HG02885 (cell line): Measurements from ENCODE around the gene FMN1.
A peak's percentile ranks its signal among the peaks of the same experiment; 100 is the strongest.

ENCODE experiments used
- ATAC-seq: cut with Tn5 transposase; IDR thresholded peaks from one replicate; pipeline ENCODE4 v1.9.1; 2021; ENCODE audit warnings: mild to moderate bottlenecking; ENCODE audit not compliant: unreplicated experiment, poor library complexity

FMN1 gene

GRCh38 chr15:32803631-32804030, 390.9 kb downstream of the FMN1 start:
- ATAC-seq: no peak

- ATAC-seq: no peak
Measured at GRCh38 chr15:32802286-32802936, 392.1 kb downstream of the FMN1 start.

GRCh38 chr15:32799936-32800535, 394.5 kb downstream of the FMN1 start:
- no peak for ATAC-seq

- ATAC-seq: no peak
Measured at GRCh38 chr15:32796856-32797255, 397.7 kb downstream of the FMN1 start.

- ATAC-seq: no peak
Measured at GRCh38 chr15:32794973-32795372, 399.5 kb downstream of the FMN1 start.

- no peak for ATAC-seq
Measured at GRCh38 chr15:32792436-32792835, 402.1 kb downstream of the FMN1 start.

- ATAC-seq: no peak
Measured at GRCh38 chr15:32790352-32790999, 404.0 kb downstream of the FMN1 start.

GRCh38 chr15:32787949-32788348, 406.6 kb downstream of the FMN1 start:
- ATAC-seq: no peak

GRCh38 chr15:32786906-32787305, 407.6 kb downstream of the FMN1 start:
- ATAC-seq: no peak

- ATAC-seq: no peak
Measured at GRCh38 chr15:32784581-32784980, 409.9 kb downstream of the FMN1 start.

GRCh38 chr15:32781781-32782180, 412.7 kb downstream of the FMN1 start:
- ATAC-seq: no peak

GRCh38 chr15:32778391-32779176, 415.9 kb downstream of the FMN1 start:
- ATAC-seq: no peak

- no peak for ATAC-seq
Measured at GRCh38 chr15:32775103-32775502, 419.4 kb downstream of the FMN1 start.

GRCh38 chr15:32774022-32774421, 420.5 kb downstream of the FMN1 start:
- ATAC-seq: no peak

- no peak for ATAC-seq
Measured at GRCh38 chr15:32767236-32767635, 427.3 kb downstream of the FMN1 start.

GRCh38 chr15:32766101-32766500, 428.4 kb downstream of the FMN1 start:
- no peak for ATAC-seq

- no peak for ATAC-seq
Measured at GRCh38 chr15:32765236-32765635, 429.3 kb downstream of the FMN1 start.

GRCh38 chr15:32763295-32763694, 431.2 kb downstream of the FMN1 start:
- ATAC-seq: peak; percentile 47

GRCh38 chr15:32757426-32757825, 437.1 kb downstream of the FMN1 start:
- ATAC-seq: no peak

GRCh38 chr15:32750979-32751378, 443.5 kb downstream of the FMN1 start:
- ATAC-seq: no peak

- no peak for ATAC-seq
Measured at GRCh38 chr15:32747921-32748342, 446.6 kb downstream of the FMN1 start.
